ENCODE results near the gene MLX.
"Not testable (repeated sequence)": the region's sequence is repeated elsewhere in the genome, so short reads cannot be mapped to it uniquely, and the experiment has no call there.

Gene MLX

GRCh38 chr17:42548070-42548837 is 18.6 kb upstream of the MLX start:
- peak; percentile 94 for DNase-seq (ENCODE audit: low spot score)
- TF ChIP-seq CTCF (IDR thresholded peaks at IDR 0.05; ENCODE audit: borderline replicate concordance, control extremely low read depth, extremely low read depth, insufficient read depth, missing control alignments): peak; percentile 74
- in situ Hi-C loops (cut with MboI; ENCODE audit: low sequenced_read_pairs, unreplicated experiment): no loop called here

- no peak for TF ChIP-seq CTCF (IDR thresholded peaks at IDR 0.05; ENCODE audit: borderline replicate concordance, control extremely low read depth, extremely low read depth, insufficient read depth, missing control alignments)
- in situ Hi-C loops (cut with MboI; ENCODE audit: low sequenced_read_pairs, unreplicated experiment): no loop called here
Observed at GRCh38 chr17:42548993-42549755, 17.7 kb upstream of the MLX start.

GRCh38 chr17:42552736-42553135 is 14.2 kb upstream of the MLX start, which contains the start of gene HSD17B1:
Gene HSD17B1 (plus strand): TSS chr17:42552923. CDS start chr17:42552934, 11 bp downstream.
- DNase-seq (ENCODE audit: low spot score); in situ Hi-C loops (cut with MboI; ENCODE audit: low sequenced_read_pairs, unreplicated experiment): not testable (repeated sequence)

More at GRCh38 chr17:42548993-42549755, 17.7 kb upstream of the MLX start:
- DNase-seq (ENCODE audit: low spot score): no peak

- DNase-seq (ENCODE audit: low spot score): no peak
- in situ Hi-C loops (cut with MboI; ENCODE audit: low sequenced_read_pairs, unreplicated experiment): no loop called here
- TF ChIP-seq CTCF (IDR thresholded peaks at IDR 0.05; ENCODE audit: borderline replicate concordance, control extremely low read depth, extremely low read depth, insufficient read depth, missing control alignments): no peak
Observed at GRCh38 chr17:42553161-42553818, 13.6 kb upstream of the MLX start.

- TF ChIP-seq CTCF (IDR thresholded peaks at IDR 0.05; ENCODE audit: borderline replicate concordance, control extremely low read depth, extremely low read depth, insufficient read depth, missing control alignments): no peak
- no peak for DNase-seq (ENCODE audit: low spot score)
Observed at GRCh38 chr17:42553866-42554249, 13.0 kb upstream of the MLX start.

GRCh38 chr17:42554250-42555121 is 12.4 kb upstream of the MLX start:
- peak; percentile 94 for DNase-seq (ENCODE audit: low spot score)
- in situ Hi-C loops (cut with MboI; ENCODE audit: low sequenced_read_pairs, unreplicated experiment): no loop called here
- no peak for TF ChIP-seq CTCF (IDR thresholded peaks at IDR 0.05; ENCODE audit: borderline replicate concordance, control extremely low read depth, extremely low read depth, insufficient read depth, missing control alignments)

More at GRCh38 chr17:42553866-42554249, 13.0 kb upstream of the MLX start:
- in situ Hi-C loops (cut with MboI; ENCODE audit: low sequenced_read_pairs, unreplicated experiment): no loop called here

All from GM13976 (cell line).